MCF 10A (cell line): ENCODE results near the gene STK38L. TPM values are rescaled to one million over a fixed set of nuclear protein-coding genes. Genes with fewer than 3 reads are reported as not detected.

Experiments
- BruUV-seq: library from RNA; stranded (reverse); fragments of 400-500 nt; replicated peaks from 2 replicates; lab custom pipeline; 2021; lab: Mats Ljungman, UMichigan
- CTCF ChIA-PET: fragments of 300-600 bp; sonication (Branson Sonifier 250); formaldehyde crosslinking; extraction: SDS; loops from one replicate; lab custom pipeline; 2021; ENCODE audit warnings: antibody characterized with exemption, inconsistent platforms; lab: Yijun Ruan, JAX
- POLR2A ChIA-PET: fragments of 300-600, 350-650 bp; sonication (Branson Sonifier 250); formaldehyde crosslinking; extraction: SDS; loops from one replicate; lab custom pipeline; 2020; ENCODE audit warnings: antibody characterized with exemption, inconsistent platforms; lab: Yijun Ruan, JAX
- DNase-seq: peaks from one replicate; pipeline ENCODE4 v3.0.0-alpha.2; 2018; ENCODE audit not compliant: unreplicated experiment
- H3K27ac Mint-ChIP-seq: one replicate; pipeline ENCODE4 v1.8.0; 2022; ENCODE audit warnings: mild to moderate bottlenecking, low read depth, mixed read lengths; ENCODE audit not compliant: unreplicated experiment
- H3K27me3 Mint-ChIP-seq: one replicate; pipeline ENCODE4 v1.8.0; 2022; ENCODE audit warnings: mixed read lengths; ENCODE audit not compliant: insufficient read depth, unreplicated experiment
- H3K36me3 Mint-ChIP-seq: one replicate; pipeline ENCODE4 v1.8.0; 2022; ENCODE audit warnings: mild to moderate bottlenecking, moderate library complexity, mixed read lengths; ENCODE audit not compliant: insufficient read depth, unreplicated experiment
- H3K4me1 Mint-ChIP-seq: one replicate; pipeline ENCODE4 v1.8.0; 2022; ENCODE audit warnings: mixed read lengths; ENCODE audit not compliant: insufficient read depth, unreplicated experiment
- H3K4me3 Mint-ChIP-seq: one replicate; pipeline ENCODE4 v1.8.0; 2022; ENCODE audit warnings: mild to moderate bottlenecking, moderate library complexity, mixed read lengths; ENCODE audit not compliant: unreplicated experiment
- H3K9me3 Mint-ChIP-seq: one replicate; pipeline ENCODE4 v1.8.0; 2022; ENCODE audit warnings: mixed read lengths; ENCODE audit not compliant: unreplicated experiment
- CTCF ChIP-seq: fragments of 200-600 bp; IDR thresholded peaks from one replicate; pipeline ENCODE4 v1.8.0; 2022; ENCODE audit warnings: antibody characterized with exemption, mild to moderate bottlenecking; ENCODE audit not compliant: unreplicated experiment
- intact Hi-C: fragments of 100-400 bp; cut with micrococcal nuclease; formaldehyde crosslinking; loops from 2 replicates; pipeline ENCODE4 v1.14.1; 2022
- total RNA-seq: library from RNA; stranded (reverse); gene quantifications from 2 replicates; pipeline ENCODE4 v1.2.3, GENCODE V29; 2022

Gene STK38L
- total RNA-seq, 1 experiment from 2014 or later: 18.1 TPM

DNA sequence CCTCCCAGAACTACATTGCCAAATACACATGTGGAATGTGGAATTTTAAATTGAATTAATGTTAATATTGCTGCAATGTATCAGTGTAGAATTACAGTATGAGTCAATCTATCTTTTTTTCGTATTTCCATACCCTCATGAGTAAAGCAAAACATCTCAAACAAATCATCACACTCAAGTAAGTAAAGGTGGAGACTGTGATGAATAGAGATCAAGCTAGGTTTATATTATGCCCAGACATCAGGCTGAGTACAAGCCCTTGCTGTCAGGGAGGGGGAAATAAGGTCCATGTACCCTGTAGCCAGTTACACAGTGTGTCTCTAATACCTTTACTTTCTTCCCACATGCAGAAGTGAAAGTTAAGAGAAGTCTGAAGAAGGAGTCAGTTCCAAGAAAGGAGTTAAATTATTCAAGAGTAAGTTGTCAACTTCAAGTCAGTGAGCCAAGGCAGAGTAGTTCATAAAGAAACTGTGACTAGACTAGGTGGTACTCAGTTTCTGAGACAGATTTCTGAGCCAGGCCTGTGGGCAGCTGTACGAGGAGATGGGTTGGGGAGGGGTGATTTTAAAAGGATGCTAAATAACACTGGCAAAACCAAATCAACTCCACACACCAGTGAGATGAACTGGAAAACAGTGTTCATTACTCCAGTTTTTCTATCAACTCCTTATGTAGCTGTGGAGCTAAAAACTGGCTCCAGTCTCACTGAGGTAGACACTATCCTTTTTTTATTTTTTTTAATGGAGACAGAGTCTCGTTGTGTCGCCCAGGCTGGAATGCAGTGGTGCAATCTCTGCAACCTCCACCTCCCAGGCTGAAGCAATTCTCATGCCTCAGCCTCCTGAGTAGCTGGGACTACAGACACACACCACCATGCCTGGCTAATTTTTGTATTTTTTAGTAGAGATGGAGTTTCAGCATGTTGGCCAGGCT lies 23.8 kb upstream of the STK38L start:
- intact Hi-C loops: no loop called here
- peaks cover 7% of the 10 kb centered on the region for H3K4me1 Mint-ChIP-seq
- H3K27me3 Mint-ChIP-seq: no peaks in the 10 kb centered on the region
- H3K36me3 Mint-ChIP-seq: no peaks in the 10 kb centered on the region
- CTCF ChIA-PET: interaction anchor here (0.7 kb wide), 2 partner anchors 62 to 568 kb away, joined by 3 to 4 read pairs; no protein-coding TSS in a partner anchor
- POLR2A ChIA-PET: no interaction called here
- no peak overlapping the region for H3K4me3 Mint-ChIP-seq
- peak; percentile 26 for DNase-seq
- peak overlapping the region; percentile 42 for H3K27ac Mint-ChIP-seq
- no TSS peak for BruUV-seq
- H3K9me3 Mint-ChIP-seq: no peaks in the 10 kb centered on the region
- TF ChIP-seq CTCF: no peak

DNA sequence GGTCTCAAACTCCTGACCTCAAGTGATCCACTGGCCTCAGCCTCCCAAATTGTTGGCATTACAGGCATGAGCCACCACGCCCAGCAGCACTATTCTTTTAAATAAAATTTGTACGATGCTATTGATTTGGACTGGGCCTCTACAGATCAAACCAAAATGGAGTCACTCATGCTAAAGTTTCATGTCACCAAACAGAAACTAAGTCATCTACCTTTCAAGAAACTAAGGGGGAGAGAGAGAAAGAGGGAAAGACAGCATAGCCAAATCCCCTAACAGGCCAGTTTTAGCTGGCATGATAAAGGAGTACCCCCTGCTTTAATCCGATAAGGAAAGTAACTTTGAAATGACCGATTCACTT lies 23.1 kb upstream of the STK38L start:
- TF ChIP-seq CTCF: no peak
- peaks cover 9% of the 10 kb centered on the region for H3K4me1 Mint-ChIP-seq
- intact Hi-C loops: no loop called here
- H3K36me3 Mint-ChIP-seq: no peaks in the 10 kb centered on the region
- ChIA-PET CTCF (interaction anchor here (0.7 kb wide), 1 partner anchor 62 kb away, joined by 4 read pairs; no protein-coding TSS in a partner anchor), POLR2A (no interaction called here)
- no peaks in the 10 kb centered on the region for H3K27me3 Mint-ChIP-seq
- DNase-seq: no peak
- no peaks in the 10 kb centered on the region for H3K9me3 Mint-ChIP-seq
- H3K27ac Mint-ChIP-seq: no peak overlapping the region
- H3K4me3 Mint-ChIP-seq: no peak overlapping the region
- BruUV-seq: no TSS peak

DNA sequence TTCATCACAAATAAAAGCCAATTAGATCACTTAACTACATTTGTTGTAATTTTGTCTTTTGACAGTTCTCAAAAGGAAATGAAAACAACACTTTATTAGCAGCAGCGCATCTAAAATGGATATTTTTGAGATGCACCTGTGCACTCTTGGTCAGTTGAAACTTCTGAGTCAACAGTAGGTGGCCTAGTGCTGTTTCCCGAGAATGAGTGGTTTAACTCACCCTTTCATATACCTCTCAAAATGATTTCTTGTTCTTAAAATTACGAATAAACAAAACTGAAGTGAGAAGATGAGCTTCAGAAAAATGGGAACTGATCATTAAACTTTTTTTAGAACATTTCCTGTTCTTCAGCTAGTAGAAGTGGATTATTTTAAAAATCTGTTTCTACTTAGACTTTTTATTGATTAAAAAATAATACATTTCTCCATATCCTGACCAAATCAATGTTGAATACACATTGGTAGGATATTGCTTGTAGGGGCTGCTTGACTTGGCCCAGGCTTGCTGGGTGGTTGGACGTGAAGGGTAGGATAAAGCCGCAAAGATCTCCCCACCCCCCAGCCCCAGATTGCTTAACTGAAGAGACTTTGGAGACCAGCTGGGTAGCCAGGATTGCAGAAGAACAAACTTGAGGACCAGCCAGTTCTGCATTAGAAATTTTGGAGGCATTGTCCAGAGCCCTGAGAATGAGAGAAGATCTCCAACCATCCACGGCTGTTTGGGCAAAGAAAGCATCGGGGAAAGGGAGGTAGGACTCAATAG lies 22.3 kb upstream of the STK38L start:
- intact Hi-C loops: no loop called here
- Mint-ChIP-seq H3K9me3 (no peaks in the 10 kb centered on the region), H3K4me3 (no peak overlapping the region), H3K27ac (no peak overlapping the region), H3K36me3 (no peaks in the 10 kb centered on the region), H3K4me1 (peaks cover 17% of the 10 kb centered on the region), H3K27me3 (no peaks in the 10 kb centered on the region)
- no peak for TF ChIP-seq CTCF
- BruUV-seq: no TSS peak
- DNase-seq: no peak
- CTCF ChIA-PET: interaction anchor here (0.6 to 0.8 kb wide), 2 partner anchors 12 to 102 kb away, joined by 3 to 4 read pairs; no protein-coding TSS in a partner anchor
- POLR2A ChIA-PET: interaction anchor here (0.6 kb wide), 1 partner anchor 460 kb away, joined by 5 read pairs; no protein-coding TSS in a partner anchor

DNA sequence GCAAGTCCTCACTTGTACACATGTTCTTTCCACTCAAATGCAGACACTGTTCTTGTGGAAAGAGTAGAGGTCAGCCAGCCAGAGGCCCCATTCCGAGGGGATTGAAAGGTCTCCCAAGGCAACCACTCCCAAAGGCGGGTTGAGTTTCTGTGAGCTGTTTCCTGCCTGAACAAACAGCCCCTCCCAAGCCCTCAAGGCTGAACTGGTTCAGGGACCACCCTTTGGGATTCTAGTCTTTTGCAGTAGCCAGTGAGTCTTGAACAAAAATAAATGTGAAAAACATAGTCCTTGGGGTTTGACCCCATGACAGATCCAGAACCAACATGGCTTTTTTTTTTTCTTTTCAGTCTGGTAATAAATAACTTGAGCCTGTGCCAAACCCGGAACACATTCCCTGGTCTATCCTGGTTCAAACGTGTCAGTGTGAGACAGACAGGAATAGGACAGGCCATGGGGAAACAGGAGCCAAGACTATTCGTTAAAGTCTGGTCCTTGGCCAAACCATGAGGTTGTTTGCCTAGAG lies 17.6 kb upstream of the STK38L start:
- DNase-seq: peak; percentile 65
- peaks cover 12% of the 10 kb centered on the region for H3K4me1 Mint-ChIP-seq
- intact Hi-C loops: no loop called here
- CTCF ChIA-PET: interaction anchor here (0.8 kb wide), 1 partner anchor 13 kb away, joined by 6 read pairs; no protein-coding TSS in a partner anchor
- H3K36me3 Mint-ChIP-seq: no peaks in the 10 kb centered on the region
- H3K9me3 Mint-ChIP-seq: no peaks in the 10 kb centered on the region
- no peak overlapping the region for H3K4me3 Mint-ChIP-seq
- H3K27ac Mint-ChIP-seq: peak overlapping the region; percentile 89
- no peak for TF ChIP-seq CTCF
- POLR2A ChIA-PET: interaction anchor here (0.6 to 2.6 kb wide), 6 partner anchors 13 to 199 kb away, joined by 3 to 12 read pairs (median 4); partner anchors contain the start of gene STK38L
- no peaks in the 10 kb centered on the region for H3K27me3 Mint-ChIP-seq
- no TSS peak for BruUV-seq
